ENCODE results near the gene CNOT8. TPM values are rescaled to one million over a fixed set of nuclear protein-coding genes. Genes with fewer than 3 reads are reported as not detected.
A peak's percentile ranks its signal among the peaks of the same experiment; 100 is the strongest.
"Not testable (repeated sequence)": the region's sequence is repeated elsewhere in the genome, so short reads cannot be mapped to it uniquely, and the experiment has no call there.

The CNOT8 gene
- total RNA-seq = 52.7 and 57.4 TPM in 2 replicates

DNA sequence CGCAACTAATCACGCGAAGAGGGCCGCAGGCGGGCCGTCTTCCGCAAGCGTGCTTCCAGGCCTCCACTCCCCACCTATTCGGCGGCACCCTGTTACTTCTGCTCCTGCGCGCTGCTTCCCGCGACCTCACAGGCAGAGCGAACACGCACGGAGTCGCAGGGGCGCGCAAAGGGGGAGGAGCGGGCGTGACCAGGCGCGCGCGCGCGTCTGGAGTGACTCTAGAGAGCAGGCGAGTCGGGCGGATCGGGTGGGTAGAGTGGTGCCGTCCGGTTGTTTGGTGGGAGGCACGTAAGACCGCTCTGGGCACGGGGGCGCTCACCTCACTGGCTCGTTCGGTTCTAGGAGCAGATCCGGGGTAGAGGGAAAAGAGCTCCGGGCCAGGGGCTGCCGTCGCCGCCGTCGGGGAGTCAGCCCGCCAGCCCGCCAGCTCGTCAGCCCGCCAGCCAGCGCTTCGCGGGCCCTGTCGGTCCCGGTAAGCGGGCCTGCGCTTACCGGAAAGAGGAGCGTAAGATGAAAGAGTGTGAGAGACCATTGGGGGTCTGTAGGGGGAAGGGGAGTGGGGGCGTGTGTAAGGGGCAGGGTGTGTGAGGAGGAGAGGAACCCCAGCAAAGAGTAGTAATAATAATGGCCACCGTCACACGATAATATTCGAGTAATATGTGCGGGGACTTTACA is at the start of gene CNOT8:
Gene CNOT8 (plus strand): TSS at position 331 of the 675 bp plus-strand sequence. CDS start 4,652 bp downstream, outside the sequence.
- peak; percentile 99 for DNase-seq
- Mint-ChIP-seq H3K4me1 (peaks cover 36% of the 10 kb centered on the region), H3K27ac (peak within 1 kb of the TSS; percentile 98), H3K9me3 (no peaks in the 10 kb centered on the region), H3K36me3 (ENCODE audit: low read depth) (peaks cover 22% of the 10 kb centered on the region), H3K4me3 (peak within 1 kb of the TSS; percentile 100), H3K27me3 (no peaks in the 10 kb centered on the region)
- intact Hi-C loops (cut with micrococcal nuclease) = loop anchor here (1.0 to 10.0 kb wide), 5 partner anchors 80 to 821 kb away; partner anchors contain the start of genes FAM114A2, GALNT10, GEMIN5 and MFAP3

DNA sequence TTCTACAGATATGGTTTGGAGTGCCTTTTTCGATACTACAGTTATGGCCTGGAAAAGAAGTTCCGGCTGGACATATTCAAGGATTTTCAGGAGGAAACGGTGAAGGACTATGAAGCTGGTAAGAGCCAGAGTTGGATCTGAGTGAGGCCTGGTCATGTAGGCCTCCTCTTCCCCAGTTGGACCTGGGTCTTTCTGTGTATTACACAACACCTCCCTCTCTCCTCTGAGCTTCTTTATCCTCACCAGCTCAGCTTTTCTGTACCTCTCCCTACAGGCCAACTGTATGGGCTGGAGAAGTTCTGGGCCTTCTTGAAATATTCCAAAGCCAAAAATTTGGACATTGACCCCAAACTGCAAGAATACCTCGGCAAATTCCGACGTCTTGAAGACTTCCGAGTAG is 47.2 kb upstream of the CNOT8 start:
- Mint-ChIP-seq H3K4me3 (no peak overlapping the region), H3K4me1 (peaks cover 13% of the 10 kb centered on the region), H3K36me3 (ENCODE audit: low read depth) (peaks cover 70% of the 10 kb centered on the region), H3K27me3 (no peaks in the 10 kb centered on the region), H3K27ac (no peak overlapping the region), H3K9me3 (no peaks in the 10 kb centered on the region)
- DNase-seq = no peak
- intact Hi-C loops (cut with micrococcal nuclease) = no loop called here

DNA sequence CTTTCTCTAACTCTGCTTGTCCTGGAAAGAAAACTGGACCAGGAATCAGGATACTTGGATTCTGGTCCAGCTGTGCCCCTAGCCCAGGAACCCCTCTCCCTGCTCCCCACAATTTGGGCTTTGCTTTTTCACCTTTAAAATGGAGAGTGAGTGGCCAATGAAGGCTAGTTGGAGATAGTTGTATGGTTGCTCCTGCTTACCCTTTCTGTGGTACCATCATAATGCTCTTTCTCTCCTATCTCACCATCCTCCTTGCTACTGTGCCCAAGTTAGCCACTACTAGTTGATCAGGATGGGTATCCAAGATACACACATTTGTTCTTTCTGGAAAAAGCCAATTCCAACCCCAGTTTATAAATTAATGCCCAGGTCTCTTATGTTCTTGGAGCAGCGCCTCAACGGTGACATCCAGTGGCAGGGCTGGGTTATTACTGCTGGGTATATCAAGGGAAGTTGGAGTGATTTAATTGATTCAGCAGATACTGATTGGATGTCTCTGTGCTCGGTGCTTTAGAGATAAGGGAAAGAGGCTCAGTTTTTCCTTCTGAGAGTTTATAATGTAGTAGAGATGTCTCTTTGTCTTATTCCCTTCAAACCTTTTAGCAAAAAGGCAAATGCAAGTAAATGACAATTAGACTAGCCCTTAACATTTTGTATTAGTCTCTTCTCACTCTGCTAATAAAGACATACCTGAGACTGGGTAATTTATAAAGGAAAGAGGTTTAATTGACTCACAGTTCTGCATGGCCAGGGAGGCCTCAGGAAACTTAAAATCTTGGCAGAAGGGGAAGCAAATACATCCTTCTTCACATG is 46.6 kb upstream of the CNOT8 start:
- H3K9me3 Mint-ChIP-seq = no peaks in the 10 kb centered on the region
- DNase-seq = peak; percentile 87
- peaks cover 17% of the 10 kb centered on the region for H3K4me1 Mint-ChIP-seq
- peaks cover 69% of the 10 kb centered on the region for H3K36me3 Mint-ChIP-seq (ENCODE audit: low read depth)
- intact Hi-C loops (cut with micrococcal nuclease) = loop anchor here (1.0 to 2.0 kb wide), 2 partner anchors 57 to 162 kb away; partner anchors contain the start of gene LARP1
- no peak overlapping the region for H3K4me3 Mint-ChIP-seq
- no peak overlapping the region for H3K27ac Mint-ChIP-seq
- H3K27me3 Mint-ChIP-seq = no peaks in the 10 kb centered on the region

DNA sequence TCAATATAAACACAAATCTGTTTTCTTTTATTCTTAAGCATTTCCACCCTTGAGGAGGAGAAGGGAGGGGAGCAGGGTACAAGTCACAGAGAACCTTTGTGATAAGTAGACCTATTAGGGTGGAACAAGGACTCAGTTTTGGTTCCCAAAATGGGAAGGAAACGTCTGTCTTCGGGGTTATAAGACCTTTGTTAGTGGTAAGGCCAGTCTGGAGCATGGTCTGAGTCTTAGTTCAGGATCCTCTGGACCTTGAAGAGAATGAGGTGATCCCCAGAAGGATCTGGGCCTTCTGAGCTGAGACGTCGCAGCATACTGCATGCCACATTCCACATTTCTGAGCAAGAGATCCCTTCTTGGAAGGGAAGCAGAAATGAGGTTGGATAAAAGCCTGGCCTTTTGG is 45.3 kb upstream of the CNOT8 start:
- DNase-seq = no peak
- no peak overlapping the region for H3K4me3 Mint-ChIP-seq
- no peaks in the 10 kb centered on the region for H3K9me3 Mint-ChIP-seq
- intact Hi-C loops (cut with micrococcal nuclease) = loop anchor here (2.0 kb wide), 1 partner anchor 58 kb away; the partner anchor contains the start of gene LARP1
- peaks cover 19% of the 10 kb centered on the region for H3K4me1 Mint-ChIP-seq
- H3K36me3 Mint-ChIP-seq (ENCODE audit: low read depth) = peaks cover 70% of the 10 kb centered on the region
- H3K27me3 Mint-ChIP-seq = no peaks in the 10 kb centered on the region
- no peak overlapping the region for H3K27ac Mint-ChIP-seq

DNA sequence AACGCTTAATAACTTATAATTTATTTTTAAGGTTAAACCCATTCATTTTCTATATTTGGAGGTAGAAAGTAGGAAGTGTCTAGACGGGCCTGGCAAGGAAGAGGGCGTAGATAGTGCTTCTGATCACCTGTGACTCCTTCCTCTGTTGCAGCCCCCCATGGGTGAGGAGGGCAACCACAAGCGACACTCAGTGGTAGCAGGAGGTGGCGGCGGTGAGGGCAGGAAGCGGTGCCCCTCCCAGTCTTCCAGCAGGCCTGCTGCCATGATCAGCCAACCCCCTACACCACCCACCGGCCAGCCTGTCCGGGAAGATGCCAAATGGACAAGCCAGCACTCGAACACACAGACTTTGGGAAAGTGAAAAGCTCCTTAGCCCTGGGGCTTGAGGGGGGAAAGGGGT is 44.7 kb upstream of the CNOT8 start:
- Mint-ChIP-seq H3K27me3 (no peaks in the 10 kb centered on the region), H3K9me3 (no peaks in the 10 kb centered on the region), H3K27ac (peak overlapping the region; percentile 34), H3K4me1 (peaks cover 20% of the 10 kb centered on the region), H3K4me3 (no peak overlapping the region), H3K36me3 (ENCODE audit: low read depth) (peaks cover 65% of the 10 kb centered on the region)
- intact Hi-C loops (cut with micrococcal nuclease) = loop anchor here (2.0 kb wide), 1 partner anchor 59 kb away; the partner anchor contains the start of gene LARP1
- DNase-seq = no peak

DNA sequence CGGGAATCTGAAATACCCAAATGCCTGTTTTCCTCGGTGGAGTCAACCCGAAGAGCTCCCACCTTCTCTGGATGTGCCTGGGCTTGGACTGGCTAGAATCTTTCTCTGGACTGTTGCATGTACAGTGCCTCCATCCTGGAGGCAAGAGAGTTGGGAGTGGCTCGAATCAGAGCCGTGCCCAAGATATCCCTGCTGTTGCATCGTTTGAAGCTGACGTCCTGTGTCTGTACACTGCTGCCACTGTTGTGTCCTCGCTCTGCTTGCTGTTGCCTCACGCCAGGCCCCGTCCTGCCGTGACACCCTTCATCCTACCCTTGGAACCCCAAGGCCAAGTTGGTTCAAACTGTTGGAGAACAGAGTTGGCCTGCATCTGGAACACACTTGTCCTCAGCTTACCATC is 43.4 kb upstream of the CNOT8 start:
- H3K27ac Mint-ChIP-seq = no peak overlapping the region
- no peaks in the 10 kb centered on the region for H3K27me3 Mint-ChIP-seq
- no peak for DNase-seq
- H3K9me3 Mint-ChIP-seq = no peaks in the 10 kb centered on the region
- H3K4me1 Mint-ChIP-seq = peaks cover 24% of the 10 kb centered on the region
- H3K4me3 Mint-ChIP-seq = no peak overlapping the region
- peaks cover 66% of the 10 kb centered on the region for H3K36me3 Mint-ChIP-seq (ENCODE audit: low read depth)
- intact Hi-C loops (cut with micrococcal nuclease) = no loop called here

DNA sequence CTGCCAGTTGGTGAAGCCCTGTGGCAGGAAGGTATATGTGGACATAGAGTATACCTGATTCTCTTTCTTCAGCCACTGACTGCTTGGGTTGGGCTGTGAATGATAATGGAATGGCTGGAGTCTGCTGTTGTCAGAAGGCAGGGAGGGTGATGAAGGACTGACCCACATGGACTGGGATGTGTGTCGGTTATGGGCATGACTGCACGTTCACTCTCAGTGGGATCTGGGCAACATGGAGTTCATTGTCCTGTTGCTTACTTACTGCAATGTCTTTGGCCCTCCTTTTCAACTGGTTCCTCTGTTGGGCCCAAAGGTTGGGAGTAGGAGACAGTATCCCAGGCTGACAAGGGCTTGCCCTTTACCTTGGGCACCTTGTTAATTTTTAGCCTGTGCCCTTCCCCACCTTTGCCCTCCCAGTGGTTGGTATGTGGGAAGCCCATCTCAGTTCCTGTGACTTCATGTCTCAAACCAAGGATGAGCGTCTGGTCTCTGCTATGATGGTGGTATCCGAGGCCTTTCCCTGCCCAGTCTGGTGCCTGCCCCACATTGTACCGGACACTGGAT is 42.7 kb upstream of the CNOT8 start:
- DNase-seq = no peak
- Mint-ChIP-seq H3K27ac (peak overlapping the region; percentile 62), H3K4me1 (peaks cover 24% of the 10 kb centered on the region), H3K4me3 (no peak overlapping the region), H3K36me3 (ENCODE audit: low read depth) (peaks cover 64% of the 10 kb centered on the region), H3K27me3 (no peaks in the 10 kb centered on the region), H3K9me3 (no peaks in the 10 kb centered on the region)
- intact Hi-C loops (cut with micrococcal nuclease) = no loop called here

DNA sequence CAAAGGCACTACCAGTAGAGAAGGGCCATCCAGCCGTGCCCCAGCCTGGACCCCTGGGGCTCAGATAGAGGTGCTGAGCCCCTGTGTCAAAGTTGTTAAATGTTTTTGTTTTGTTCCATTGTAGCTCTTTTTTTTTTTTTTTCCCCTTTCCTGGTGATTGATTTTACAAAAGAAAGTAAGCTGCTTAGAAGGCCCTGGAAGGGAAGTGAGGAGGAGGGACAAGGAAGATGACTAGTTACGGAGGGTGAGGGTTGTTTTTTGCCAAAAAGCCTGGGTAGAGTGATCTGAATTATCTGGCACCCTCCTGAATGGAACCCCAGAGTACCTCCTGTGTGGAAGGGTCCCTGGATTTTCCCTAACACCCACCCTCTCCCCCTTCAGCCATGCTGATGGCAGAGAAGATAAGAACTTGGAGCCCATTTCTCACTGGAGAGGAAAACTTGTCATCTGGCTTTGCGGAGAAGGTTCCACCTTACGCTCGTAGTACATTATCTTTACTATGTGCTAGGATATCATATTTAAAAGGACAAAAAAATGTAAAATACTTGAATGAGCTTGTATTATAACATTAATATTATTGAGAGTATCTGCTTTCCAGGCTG is 41.4 kb upstream of the CNOT8 start:
- Mint-ChIP-seq H3K27me3 (no peaks in the 10 kb centered on the region), H3K9me3 (no peaks in the 10 kb centered on the region), H3K4me1 (peaks cover 21% of the 10 kb centered on the region), H3K36me3 (ENCODE audit: low read depth) (peaks cover 58% of the 10 kb centered on the region), H3K27ac (peak overlapping the region; percentile 25), H3K4me3 (no peak overlapping the region)
- intact Hi-C loops (cut with micrococcal nuclease) = no loop called here
- DNase-seq = no peak

DNA sequence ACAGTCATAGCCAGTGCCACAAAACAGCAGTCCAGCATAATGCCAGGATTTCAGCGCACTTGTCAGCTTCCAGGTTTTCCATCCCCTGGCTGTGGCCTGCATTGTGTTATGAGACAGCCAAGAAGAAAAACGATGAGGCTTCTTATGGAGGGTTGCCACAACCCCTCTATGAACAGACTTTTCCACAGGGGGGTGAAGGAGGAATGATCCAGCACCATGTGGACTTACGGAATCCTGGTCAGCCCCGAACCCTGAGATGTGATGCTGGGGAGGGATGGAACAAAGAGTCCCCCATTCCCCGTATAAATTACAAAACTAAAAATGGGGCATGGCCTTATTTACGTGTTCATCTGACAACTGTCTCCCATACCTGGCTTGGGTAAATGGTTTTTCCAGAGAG is 40.6 kb upstream of the CNOT8 start:
- no peak for DNase-seq
- peaks cover 19% of the 10 kb centered on the region for H3K4me1 Mint-ChIP-seq
- peak overlapping the region; percentile 66 for H3K27ac Mint-ChIP-seq
- H3K9me3 Mint-ChIP-seq = no peaks in the 10 kb centered on the region
- H3K4me3 Mint-ChIP-seq = no peak overlapping the region
- H3K27me3 Mint-ChIP-seq = no peaks in the 10 kb centered on the region
- intact Hi-C loops (cut with micrococcal nuclease) = no loop called here
- peaks cover 51% of the 10 kb centered on the region for H3K36me3 Mint-ChIP-seq (ENCODE audit: low read depth)

DNA sequence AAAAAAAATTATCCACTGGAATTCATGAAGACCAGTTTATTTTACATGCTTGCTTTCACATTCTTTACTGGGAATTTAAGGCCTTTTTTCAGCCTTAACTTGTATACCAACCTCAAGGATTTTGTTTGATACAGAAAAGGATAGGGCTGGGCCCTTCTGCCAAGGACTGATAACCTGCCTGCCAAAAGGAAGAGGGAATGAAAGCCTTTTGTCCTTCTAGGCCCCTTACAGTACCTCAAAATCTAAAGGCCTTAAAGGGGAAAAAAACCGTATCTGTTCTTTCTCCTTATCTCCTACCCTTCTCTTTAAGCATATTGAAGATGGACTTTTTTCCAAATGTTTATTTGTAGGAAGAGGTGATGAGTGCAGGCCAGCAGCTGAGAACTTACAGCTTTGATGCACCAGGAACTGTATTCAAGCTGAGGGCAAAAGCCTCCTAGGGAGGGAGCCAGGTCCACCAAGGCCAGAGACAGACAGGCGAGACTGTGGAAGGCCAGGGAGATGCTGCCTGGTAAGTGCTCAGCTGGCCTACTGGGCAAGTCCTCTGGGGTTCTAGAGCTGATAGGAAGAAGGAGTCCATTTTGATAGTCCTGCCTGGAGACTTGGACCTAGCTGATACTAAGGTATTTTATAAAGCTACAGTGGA is 39.8 kb upstream of the CNOT8 start:
- Mint-ChIP-seq H3K27ac (peak overlapping the region; percentile 26), H3K27me3 (no peaks in the 10 kb centered on the region), H3K4me1 (peaks cover 14% of the 10 kb centered on the region)

DNA sequence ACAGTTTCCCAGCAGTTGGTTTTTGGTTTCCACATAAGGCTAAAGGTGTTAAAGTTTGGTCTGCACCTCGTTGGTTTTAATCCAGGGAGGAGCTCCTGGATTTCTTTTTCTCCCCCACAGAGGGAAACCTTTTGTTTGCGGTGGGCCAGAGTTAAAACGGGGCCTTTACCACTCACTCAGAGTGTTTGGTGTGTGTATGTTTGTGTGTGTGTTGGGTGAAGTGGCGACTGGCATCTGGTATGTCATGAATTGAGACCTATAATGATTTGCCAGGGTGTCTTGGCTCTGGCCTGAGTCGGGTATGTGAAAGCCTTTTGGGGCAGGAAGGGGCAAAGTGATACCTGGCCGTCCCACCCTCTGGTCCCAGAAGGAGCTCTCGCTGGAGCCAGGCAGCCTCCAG is 38.9 kb upstream of the CNOT8 start:
- H3K27me3 Mint-ChIP-seq = no peaks in the 10 kb centered on the region
- H3K4me3 Mint-ChIP-seq = no peak overlapping the region
- H3K4me1 Mint-ChIP-seq = peaks cover 14% of the 10 kb centered on the region
- peaks cover 48% of the 10 kb centered on the region for H3K36me3 Mint-ChIP-seq (ENCODE audit: low read depth)
- no peaks in the 10 kb centered on the region for H3K9me3 Mint-ChIP-seq
- no peak for DNase-seq
- no peak overlapping the region for H3K27ac Mint-ChIP-seq
- intact Hi-C loops (cut with micrococcal nuclease) = no loop called here

More for the DNA sequence above, 39.8 kb upstream of the CNOT8 start:
- Mint-ChIP-seq H3K4me3 (no peak overlapping the region), H3K9me3 (no peaks in the 10 kb centered on the region), H3K36me3 (ENCODE audit: low read depth) (peaks cover 51% of the 10 kb centered on the region)
- no peak for DNase-seq
- intact Hi-C loops (cut with micrococcal nuclease) = no loop called here

DNA sequence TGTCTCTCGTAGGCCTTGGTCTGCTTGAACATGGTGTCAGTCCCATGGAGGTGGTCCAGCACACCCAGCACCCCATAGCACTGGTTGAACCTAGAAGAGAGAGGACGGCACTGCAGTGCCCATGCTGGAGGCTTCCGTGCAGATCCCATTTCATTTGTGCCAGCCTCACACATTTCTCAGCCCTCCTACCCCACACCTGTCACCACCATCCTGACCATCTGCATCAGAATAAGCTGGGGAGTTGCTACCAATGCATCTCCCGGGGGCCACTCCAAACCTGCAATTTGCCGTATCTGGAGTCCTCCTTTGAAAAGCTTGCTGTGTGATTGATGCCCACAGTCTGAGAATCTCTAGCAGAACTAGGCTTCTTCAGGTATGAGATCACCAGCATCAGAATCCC is 38.0 kb upstream of the CNOT8 start:
- peaks cover 14% of the 10 kb centered on the region for H3K4me1 Mint-ChIP-seq

DNA sequence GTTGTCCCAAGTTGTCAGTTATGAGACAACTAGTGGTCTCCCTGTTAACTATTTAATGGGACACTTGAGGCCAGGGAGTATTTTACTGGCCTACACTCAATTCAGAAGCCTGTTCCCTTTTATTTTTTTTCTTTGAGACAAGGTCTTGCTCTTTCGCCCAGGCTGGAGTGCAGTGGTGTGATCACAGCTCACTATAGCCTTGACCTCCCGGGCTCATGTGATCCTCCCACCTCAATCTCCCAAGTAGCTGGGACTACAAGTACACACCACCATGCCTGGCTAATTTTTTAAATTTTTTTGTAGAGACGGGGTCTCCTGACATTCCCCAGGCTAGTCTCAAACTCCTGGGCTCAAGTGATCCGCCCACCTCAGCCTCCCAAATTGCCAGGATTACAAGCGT is 35.5 kb upstream of the CNOT8 start:
- peaks cover 12% of the 10 kb centered on the region for H3K4me1 Mint-ChIP-seq
- H3K9me3 Mint-ChIP-seq; H3K4me3 Mint-ChIP-seq; DNase-seq; intact Hi-C loops (cut with micrococcal nuclease); H3K27ac Mint-ChIP-seq; H3K27me3 Mint-ChIP-seq: not testable (repeated sequence)
- peaks cover 29% of the 10 kb centered on the region for H3K36me3 Mint-ChIP-seq (ENCODE audit: low read depth)

More for the DNA sequence above, 38.0 kb upstream of the CNOT8 start:
- Mint-ChIP-seq H3K9me3 (no peaks in the 10 kb centered on the region), H3K27ac (no peak overlapping the region), H3K27me3 (no peaks in the 10 kb centered on the region), H3K36me3 (ENCODE audit: low read depth) (peaks cover 39% of the 10 kb centered on the region), H3K4me3 (no peak overlapping the region)
- DNase-seq = no peak
- intact Hi-C loops (cut with micrococcal nuclease) = no loop called here
